Activated CD4-positive, alpha-beta T cell treated with anti-CD3 and anti-CD28 coated beads, Interleukin-2, amount 10 ng/mL, durations not matched to agents 24 days and 14 days (primary cell): ENCODE data around the gene SCIN. TPM values are rescaled to one million over a fixed set of nuclear protein-coding genes. Genes with fewer than 3 reads are reported as not detected.

Experiments used
- DNase-seq: peaks from one replicate; pipeline ENCODE4 v3.0.0; 2022
- H3K27ac Mint-ChIP-seq: one replicate; pipeline ENCODE4 v1.8.0; 2022; ENCODE audit warnings: mild to moderate bottlenecking, mixed read lengths
- H3K27me3 Mint-ChIP-seq: one replicate; pipeline ENCODE4 v1.8.0; 2022; ENCODE audit warnings: mixed read lengths
- H3K36me3 Mint-ChIP-seq: one replicate; pipeline ENCODE4 v1.8.0; 2022; ENCODE audit warnings: low read depth, mild to moderate bottlenecking, mixed read lengths
- H3K4me1 Mint-ChIP-seq: one replicate; pipeline ENCODE4 v1.8.0; 2021; ENCODE audit warnings: mixed read lengths
- H3K4me3 Mint-ChIP-seq: one replicate; pipeline ENCODE4 v1.8.0; 2022; ENCODE audit warnings: mild to moderate bottlenecking, moderate library complexity, mixed read lengths
- H3K9me3 Mint-ChIP-seq: one replicate; pipeline ENCODE4 v1.8.0; 2021; ENCODE audit warnings: mixed read lengths
- intact Hi-C: fragments of 100-400 bp; cut with micrococcal nuclease; formaldehyde crosslinking; loops from one replicate; pipeline ENCODE4 v1.15.1; 2023
- total RNA-seq: library from RNA; stranded (reverse); gene quantifications from 2 replicates; pipeline ENCODE4 v1.2.3, GENCODE V29; 2022

Gene SCIN
- total RNA-seq, 1 donor from 2014 or later: not detected

DNA sequence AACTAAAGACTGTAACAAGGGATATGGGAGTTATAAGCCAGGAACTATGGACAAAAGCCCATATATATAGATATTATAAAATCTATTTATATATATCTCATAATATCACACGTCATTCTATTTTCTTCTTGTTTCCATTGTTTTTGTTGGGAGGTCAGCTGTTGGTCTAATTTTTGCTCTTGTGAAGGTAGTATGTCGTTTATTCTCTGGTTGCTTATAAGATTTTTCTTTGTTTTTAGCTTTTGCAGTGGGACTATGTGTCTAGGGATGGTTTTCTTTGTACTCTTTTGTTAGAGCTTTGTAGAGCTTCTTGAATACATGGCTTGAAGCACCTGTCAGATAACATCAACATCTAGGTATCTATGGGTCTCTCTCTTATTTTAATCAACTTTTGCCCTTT, 130.9 kb downstream of the SCIN start:
- H3K27me3 Mint-ChIP-seq: no peaks in the 10 kb centered on the region
- H3K4me1 Mint-ChIP-seq: no peaks in the 10 kb centered on the region
- H3K4me3 Mint-ChIP-seq: no peak overlapping the region
- intact Hi-C loops: no loop called here
- no peak overlapping the region for H3K27ac Mint-ChIP-seq
- no peak for DNase-seq
- peaks cover 4% of the 10 kb centered on the region for H3K9me3 Mint-ChIP-seq
- H3K36me3 Mint-ChIP-seq: no peaks in the 10 kb centered on the region

- intact Hi-C loops: no loop called here
- no peak for DNase-seq
- no peaks in the 10 kb centered on the region for H3K27me3 Mint-ChIP-seq
- no peaks in the 10 kb centered on the region for H3K4me1 Mint-ChIP-seq
- no peak overlapping the region for H3K27ac Mint-ChIP-seq
- H3K4me3 Mint-ChIP-seq: no peak overlapping the region
- peaks cover 4% of the 10 kb centered on the region for H3K9me3 Mint-ChIP-seq
- no peaks in the 10 kb centered on the region for H3K36me3 Mint-ChIP-seq
Measured at GRCh38 chr7:12703881-12704280, 133.4 kb downstream of the SCIN start.

DNA sequence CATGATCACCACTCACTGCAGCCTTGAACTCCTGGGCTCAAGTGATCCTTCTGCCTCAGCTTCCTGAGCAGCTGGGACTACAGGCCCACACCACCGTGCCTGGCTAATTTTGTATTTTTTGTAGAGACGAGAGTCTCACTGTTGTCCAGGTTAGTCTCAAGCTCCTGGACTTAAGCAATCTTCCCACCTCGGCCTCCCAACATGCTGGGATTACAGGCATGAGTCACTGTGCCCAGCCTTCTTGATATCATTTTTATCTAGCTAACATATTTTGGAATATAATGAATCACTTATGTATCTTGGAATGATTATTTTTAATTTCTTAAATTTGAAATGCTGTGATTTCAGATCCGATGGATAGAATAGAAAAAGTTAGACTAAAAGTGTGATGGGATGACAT, 135.4 kb downstream of the SCIN start:
- no peak for DNase-seq
- Mint-ChIP-seq H3K36me3 (no peaks in the 10 kb centered on the region), H3K4me1 (no peaks in the 10 kb centered on the region), H3K9me3 (peaks cover 4% of the 10 kb centered on the region), H3K4me3 (no peak overlapping the region), H3K27ac (no peak overlapping the region), H3K27me3 (no peaks in the 10 kb centered on the region)
- intact Hi-C loops: no loop called here

DNA sequence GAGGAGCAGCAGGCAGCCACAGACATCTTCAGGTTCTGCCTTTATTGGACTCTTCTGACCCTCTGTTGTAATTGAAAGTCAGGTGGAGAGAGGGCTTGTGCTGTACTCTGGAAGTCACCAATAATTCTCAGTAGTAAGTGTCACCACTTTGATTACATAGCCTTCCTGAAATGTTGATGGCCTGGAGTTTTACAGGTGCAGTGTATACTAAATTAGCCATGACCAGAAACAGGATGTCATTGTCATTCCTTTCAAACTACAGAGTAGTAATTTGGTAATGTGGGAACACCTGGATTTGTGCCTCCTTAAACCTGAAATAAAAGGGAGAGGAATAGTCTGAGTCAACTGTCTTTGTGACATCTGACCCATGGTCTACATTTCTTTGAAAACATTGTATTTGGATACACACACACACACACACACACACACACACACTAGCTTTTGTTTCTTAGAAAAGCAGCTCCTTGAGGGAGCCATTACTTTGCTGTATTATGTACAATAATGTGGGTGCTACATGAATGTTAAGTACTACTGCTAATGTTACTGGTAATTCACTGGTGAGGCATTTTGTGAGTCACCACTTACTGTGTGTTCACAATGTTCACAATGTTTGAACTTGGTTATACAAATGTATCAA, 136.5 kb downstream of the SCIN start:
- Mint-ChIP-seq H3K36me3 (no peaks in the 10 kb centered on the region), H3K27ac (no peak overlapping the region), H3K4me3 (no peak overlapping the region), H3K4me1 (no peaks in the 10 kb centered on the region), H3K27me3 (no peaks in the 10 kb centered on the region), H3K9me3 (no peaks in the 10 kb centered on the region)
- intact Hi-C loops: no loop called here
- no peak for DNase-seq

DNA sequence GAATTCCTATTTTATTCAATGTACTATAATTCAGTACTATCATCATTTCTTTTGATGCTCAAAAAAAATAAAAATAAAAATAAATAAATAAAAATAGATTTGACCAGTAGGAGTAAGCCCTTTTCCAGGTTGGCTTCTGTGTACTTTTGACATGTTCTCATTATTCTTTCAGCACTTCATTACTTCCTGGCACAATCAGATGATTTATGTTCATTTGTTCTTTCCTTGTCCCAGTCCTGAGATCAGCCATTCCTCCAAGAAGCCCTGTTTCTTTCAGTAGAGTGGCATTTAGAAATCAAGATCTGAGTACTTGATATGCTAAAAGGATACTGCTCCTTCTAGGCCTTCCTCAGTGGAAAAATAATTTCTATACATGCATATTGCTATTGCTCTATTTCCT, 137.8 kb downstream of the SCIN start:
- Mint-ChIP-seq H3K9me3 (no peaks in the 10 kb centered on the region), H3K36me3 (no peaks in the 10 kb centered on the region), H3K4me3 (no peak overlapping the region), H3K27ac (no peak overlapping the region), H3K27me3 (no peaks in the 10 kb centered on the region), H3K4me1 (no peaks in the 10 kb centered on the region)
- no peak for DNase-seq
- intact Hi-C loops: no loop called here

Other genes starting within 250 kb of the SCIN start
- gene VWDE, start 166.9 kb upstream of the SCIN start, total RNA-seq: 1.8 and 1.9 TPM in 2 replicates
- 8.9 and 11.0 TPM in 2 replicates for gene ARL4A, start 116.9 kb downstream of the SCIN start, total RNA-seq